Skeletal muscle cell (primary cell): ENCODE measurements around the gene HNRNPA0.

Experiments used
- DNase-seq: peaks from one replicate; pipeline ENCODE4 v3.0.0-alpha.2; 2010; ENCODE audit warnings: low read depth
- H3K4me3 ChIP-seq: 2 replicates; pipeline ENCODE4 v1.5.1; 2011; ENCODE audit warnings: low read depth, mild to moderate bottlenecking, control low read depth, low read length, moderate library complexity

The HNRNPA0 gene

GRCh38 chr5:137695651-137696428 is 58.3 kb downstream of the HNRNPA0 start:
- DNase-seq: no peak
- H3K4me3 ChIP-seq: no peak overlapping the region
